Measurements from ENCODE around the gene CT45A5.
"Not testable (repeated sequence)": the region's sequence is repeated elsewhere in the genome, so short reads cannot be mapped to it uniquely, and the experiment has no call there.

GRCh38 chrX:135785403-135785802, at the start of gene CT45A5:
- not testable (repeated sequence) for TF ChIP-seq CTCF (optimal IDR thresholded peaks at IDR 0.05 in 1 of 3, IDR thresholded peaks at IDR 0.05 in 1 of 3, conservative IDR thresholded peaks at IDR 0.05 in 1 of 3; ENCODE audit: extremely low read depth in 1 of 3, insufficient read depth in 2 of 3, low read length in 3 of 3); EZH2 (IDR thresholded peaks at IDR 0.05; ENCODE audit: low read length)

All from keratinocyte (primary cell).